Upper lobe of left lung (tissue), 6 donors: ENCODE results near the gene CCNA2. TPM values are rescaled to one million over a fixed set of nuclear protein-coding genes. Genes with fewer than 3 reads are reported as not detected.

Experiments used
- ATAC-seq, 2 donors: fragments of 200-7000 bp; cut with Tn5 transposase; one replicate each; pipeline ENCODE4 v1.9.1; 2022; ENCODE audit warnings: mild to moderate bottlenecking in 2 of 2, moderate library complexity in 2 of 2; ENCODE audit not compliant: low FRiP score in 2 of 2
- DNase-seq, 2 donors: peaks; one replicate each; pipeline ENCODE4 v3.0.0-alpha.2; 2019 to 2020
- H3K27ac ChIP-seq, 4 donors: fragments of 200-600 bp; sonication (generic); one replicate each; pipeline ENCODE4 v1.5.1; 2016 to 2019
- H3K27me3 ChIP-seq, 4 donors: fragments of 200-600 bp; sonication (generic); one replicate each; pipeline ENCODE4 v1.5.1; 2017 to 2019
- H3K36me3 ChIP-seq, 4 donors: fragments of 200-600 bp; sonication (generic); one replicate each; pipeline ENCODE4 v1.5.1; 2016 to 2019
- H3K4me1 ChIP-seq, 4 donors: fragments of 200-600 bp; sonication (generic); one replicate each; pipeline ENCODE4 v1.5.1; 2018 to 2019
- H3K4me3 ChIP-seq, 4 donors: fragments of 200-600 bp; sonication (generic); one replicate each; pipeline ENCODE4 v1.5.1; 2017 to 2019; ENCODE audit warnings: mild to moderate bottlenecking in 2 of 4, moderate library complexity in 1 of 4
- H3K9me3 ChIP-seq, 4 donors: fragments of 200-600 bp; sonication (generic); one replicate each; pipeline ENCODE4 v1.5.1; 2018 to 2019
- CTCF ChIP-seq, 6 experiments: fragments of 450-650 bp in 4 of 6; fragments of 200-600 bp in 2 of 6; sonication (generic) in 2 of 6; IDR thresholded peaks; one replicate each; pipeline ENCODE4 v1.5.1; 2016 to 2019; ENCODE audit warnings: antibody characterized with exemption in 6 of 6
- EP300 ChIP-seq, 4 donors: sonication (generic); formaldehyde crosslinking; IDR thresholded peaks; one replicate each; pipeline ENCODE4 v1.5.1; 2017; ENCODE audit warnings: antibody characterized with exemption in 4 of 4, control low read depth in 2 of 4
- POLR2A ChIP-seq, 4 donors: fragments of 450-650 bp; IDR thresholded peaks; one replicate each; pipeline ENCODE4 v1.5.1; 2016 to 2017; ENCODE audit warnings: antibody characterized with exemption in 4 of 4, mild to moderate bottlenecking in 2 of 4
- POLR2AphosphoS5 ChIP-seq, 2 donors: sonication (generic); formaldehyde crosslinking; IDR thresholded peaks; one replicate each; pipeline ENCODE4 v1.5.1; 2017; ENCODE audit warnings: antibody characterized with exemption in 2 of 2
- WGBS, 2 donors: methylation state at CpG; one replicate each; pipeline ENCODE4 v1.1.5; 2017 to 2018; 5-methylcytosine and 5-hydroxymethylcytosine counted together
- total RNA-seq, 6 donors: library from RNA; depleted of rRNA in 4 of 6; stranded (reverse); fragments of >200 nt in 4 of 6; gene quantifications; one replicate each; pipeline versions ENCODE4 v1.1.0 to v1.2.1, GENCODE V29; 2016 to 2021
- donor health status: DM: no; HTN: no; CAD: no; lungs with moderate emphysema.
- donor health status: DM: no; HTN: yes; CAD: no; lungs with severe emphysema.

Gene CCNA2
- total RNA-seq, 6 donors from 2014 or later, result 1.4 to 4.2 (median 2.5) TPM

GRCh38 chr4:121776610-121777401 is 46.9 kb downstream of the CCNA2 start:
- Histone ChIP-seq H3K27me3 (no peaks in the 10 kb centered on the region), H3K36me3 (no peaks in the 10 kb centered on the region), H3K9me3 (no peaks in the 10 kb centered on the region), H3K4me1 (no peaks in the 10 kb centered on the region), H3K27ac (no peak overlapping the region), H3K4me3 (no peak overlapping the region)
- DNase-seq (no peak), ATAC-seq (no peak)
- TF ChIP-seq POLR2AphosphoS5 (IDR thresholded peaks at IDR 0.05), result no peak
- TF ChIP-seq CTCF (IDR thresholded peaks at IDR 0.05), result no peak
- TF ChIP-seq POLR2A (IDR thresholded peaks at IDR 0.05), result no peak
- TF ChIP-seq EP300 (IDR thresholded peaks at IDR 0.05), result no peak
- WGBS, 2 donors, result 82 to 91% methylated on average over 6 of the region's 6 CpGs

GRCh38 chr4:121773883-121774282 is 49.8 kb downstream of the CCNA2 start:
- Histone ChIP-seq H3K4me3 (no peak overlapping the region), H3K9me3 (no peaks in the 10 kb centered on the region), H3K4me1 (no peaks in the 10 kb centered on the region), H3K27ac (no peak overlapping the region), H3K27me3 (no peaks in the 10 kb centered on the region), H3K36me3 (no peaks in the 10 kb centered on the region)
- TF ChIP-seq POLR2AphosphoS5 (IDR thresholded peaks at IDR 0.05) (no peak), CTCF (IDR thresholded peaks at IDR 0.05) (no peak), POLR2A (IDR thresholded peaks at IDR 0.05) (no peak), EP300 (IDR thresholded peaks at IDR 0.05) (no peak)
- ATAC-seq (no peak), DNase-seq (no peak)
- WGBS, 2 donors, result 89 to 90% methylated on average over 1 of the region's 1 CpG

- DNase-seq (no peak), ATAC-seq (no peak)
- no peaks in the 10 kb centered on the region for H3K27me3 ChIP-seq
- H3K27ac ChIP-seq, result no peak overlapping the region
- no peaks in the 10 kb centered on the region for H3K4me1 ChIP-seq
- no peaks in the 10 kb centered on the region for H3K36me3 ChIP-seq
- no peaks in the 10 kb centered on the region for H3K9me3 ChIP-seq
- no peak overlapping the region for H3K4me3 ChIP-seq
- WGBS, 2 donors, result 94 to 95% methylated on average over 1 of the region's 1 CpG
- TF ChIP-seq EP300 (IDR thresholded peaks at IDR 0.05) (no peak), POLR2AphosphoS5 (IDR thresholded peaks at IDR 0.05) (no peak), POLR2A (IDR thresholded peaks at IDR 0.05) (no peak), CTCF (IDR thresholded peaks at IDR 0.05) (no peak)
These were observed 51.8 kb downstream of the CCNA2 start for GRCh38 chr4:121771869-121772268.

- no peak for ATAC-seq
- TF ChIP-seq POLR2A (IDR thresholded peaks at IDR 0.05) (no peak), CTCF (IDR thresholded peaks at IDR 0.05) (no peak), POLR2AphosphoS5 (IDR thresholded peaks at IDR 0.05) (no peak), EP300 (IDR thresholded peaks at IDR 0.05) (no peak)
- WGBS, 2 donors, result 71 to 74% methylated on average over 2 of the region's 2 CpGs
These were observed 54.3 kb downstream of the CCNA2 start for GRCh38 chr4:121769341-121769740.

GRCh38 chr4:121767166-121767565 is 56.5 kb downstream of the CCNA2 start:
- no peaks in the 10 kb centered on the region for H3K9me3 ChIP-seq
- H3K4me1 ChIP-seq, result peaks cover 5 to 14% (median 6%) of the 10 kb centered on the region in 4 donors
- DNase-seq (no peak), ATAC-seq (no peak)
- no peak overlapping the region for H3K27ac ChIP-seq
- TF ChIP-seq EP300 (IDR thresholded peaks at IDR 0.05), result no peak
- no peak for TF ChIP-seq CTCF (IDR thresholded peaks at IDR 0.05)
- no peak for TF ChIP-seq POLR2AphosphoS5 (IDR thresholded peaks at IDR 0.05)
- no peak for TF ChIP-seq POLR2A (IDR thresholded peaks at IDR 0.05)
- no peak overlapping the region for H3K4me3 ChIP-seq
- H3K36me3 ChIP-seq, result no peaks in the 10 kb centered on the region
- WGBS, 2 donors, result 89 to 92% methylated on average over 4 of the region's 4 CpGs
- peaks cover 0 to 13% (median 4%) of the 10 kb centered on the region in 4 donors for H3K27me3 ChIP-seq

More at GRCh38 chr4:121769341-121769740, 54.3 kb downstream of the CCNA2 start:
- H3K36me3 ChIP-seq, result no peaks in the 10 kb centered on the region
- peaks cover 0 to 10% (median 2%) of the 10 kb centered on the region in 4 donors for H3K27me3 ChIP-seq
- no peak for DNase-seq
- H3K4me1 ChIP-seq, result peaks cover 5 to 12% (median 5%) of the 10 kb centered on the region in 4 donors
- no peak overlapping the region for H3K4me3 ChIP-seq
- no peak overlapping the region for H3K27ac ChIP-seq
- H3K9me3 ChIP-seq, result no peaks in the 10 kb centered on the region
